Neural crest cell (in vitro differentiated cells): ENCODE data around the gene MBOAT1. TPM values are rescaled to one million over a fixed set of nuclear protein-coding genes. Genes with fewer than 3 reads are reported as not detected.
A peak's percentile ranks its signal among the peaks of the same experiment; 100 is the strongest.

Experiments used
- DNase-seq: peaks from one replicate; pipeline ENCODE4 v3.0.0; 2021; ENCODE audit warnings: low read depth, mixed read lengths, low spot score
- H3K27ac Mint-ChIP-seq: one replicate; pipeline ENCODE4 v1.8.0; 2021; ENCODE audit warnings: mild to moderate bottlenecking, mixed read lengths; ENCODE audit not compliant: unreplicated experiment
- H3K27me3 Mint-ChIP-seq: 2 replicates; pipeline ENCODE4 v1.8.0; 2021; ENCODE audit warnings: low read depth, mild to moderate bottlenecking, mixed read lengths
- H3K36me3 Mint-ChIP-seq: 2 replicates; pipeline ENCODE4 v1.8.0; 2021; ENCODE audit warnings: low read depth, mild to moderate bottlenecking, mixed read lengths
- H3K4me1 Mint-ChIP-seq: 2 replicates; pipeline ENCODE4 v1.8.0; 2021; ENCODE audit warnings: mixed read lengths
- H3K4me3 Mint-ChIP-seq: one replicate; pipeline ENCODE4 v1.8.0; 2021; ENCODE audit warnings: mild to moderate bottlenecking, mixed read lengths
- H3K9me3 Mint-ChIP-seq: 2 replicates; pipeline ENCODE4 v1.8.0; 2021; ENCODE audit warnings: mixed read lengths
- total RNA-seq: library from RNA; stranded (reverse); gene quantifications from 2 replicates; pipeline ENCODE4 v1.2.1, GENCODE V29; 2021
- TF ChIP-seq, protein P1 (sequence below): fragments of 200-600 bp; sonication (generic); conservative IDR thresholded peaks from 2 replicates; pipeline ENCODE4 v1.5.0; 2021; ENCODE audit warnings: antibody characterized with exemption, mild to moderate bottlenecking

MBOAT1 gene
- total RNA-seq, 1 donor from 2014 or later, result 11.4 TPM

- H3K36me3 Mint-ChIP-seq, result no peaks in the 10 kb centered on the region
- no peaks in the 10 kb centered on the region for H3K27me3 Mint-ChIP-seq
- no peaks in the 10 kb centered on the region for H3K9me3 Mint-ChIP-seq
- no peak overlapping the region for H3K27ac Mint-ChIP-seq
- TF ChIP-seq, protein P1, sequence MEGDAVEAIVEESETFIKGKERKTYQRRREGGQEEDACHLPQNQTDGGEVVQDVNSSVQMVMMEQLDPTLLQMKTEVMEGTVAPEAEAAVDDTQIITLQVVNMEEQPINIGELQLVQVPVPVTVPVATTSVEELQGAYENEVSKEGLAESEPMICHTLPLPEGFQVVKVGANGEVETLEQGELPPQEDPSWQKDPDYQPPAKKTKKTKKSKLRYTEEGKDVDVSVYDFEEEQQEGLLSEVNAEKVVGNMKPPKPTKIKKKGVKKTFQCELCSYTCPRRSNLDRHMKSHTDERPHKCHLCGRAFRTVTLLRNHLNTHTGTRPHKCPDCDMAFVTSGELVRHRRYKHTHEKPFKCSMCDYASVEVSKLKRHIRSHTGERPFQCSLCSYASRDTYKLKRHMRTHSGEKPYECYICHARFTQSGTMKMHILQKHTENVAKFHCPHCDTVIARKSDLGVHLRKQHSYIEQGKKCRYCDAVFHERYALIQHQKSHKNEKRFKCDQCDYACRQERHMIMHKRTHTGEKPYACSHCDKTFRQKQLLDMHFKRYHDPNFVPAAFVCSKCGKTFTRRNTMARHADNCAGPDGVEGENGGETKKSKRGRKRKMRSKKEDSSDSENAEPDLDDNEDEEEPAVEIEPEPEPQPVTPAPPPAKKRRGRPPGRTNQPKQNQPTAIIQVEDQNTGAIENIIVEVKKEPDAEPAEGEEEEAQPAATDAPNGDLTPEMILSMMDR, result no peak
- H3K4me3 Mint-ChIP-seq, result no peak overlapping the region
- no peak for DNase-seq
- peaks cover 5% of the 10 kb centered on the region for H3K4me1 Mint-ChIP-seq
Measured at GRCh38 chr6:20129290-20130088, 82.8 kb downstream of the MBOAT1 start.

DNA sequence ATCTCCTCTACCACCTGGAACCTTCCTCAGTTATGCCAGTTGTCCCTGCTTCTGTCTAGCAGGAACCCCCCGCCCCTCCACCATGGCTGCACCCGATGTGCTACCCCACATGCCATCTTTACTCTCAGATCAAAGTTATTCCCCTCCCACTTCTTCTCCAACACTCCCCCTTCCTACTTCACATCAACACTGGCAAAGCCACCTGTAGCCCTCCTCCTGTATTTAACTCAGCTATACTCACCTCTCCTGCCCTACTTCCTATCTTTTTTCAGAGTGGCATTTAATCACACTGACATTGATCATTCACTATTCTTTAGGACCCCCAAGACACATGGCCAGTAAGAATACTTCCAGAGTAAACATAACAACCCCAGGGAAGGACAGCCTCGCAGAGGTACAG is 84.3 kb downstream of the MBOAT1 start:
- H3K36me3 Mint-ChIP-seq, result no peaks in the 10 kb centered on the region
- H3K27me3 Mint-ChIP-seq, result no peaks in the 10 kb centered on the region
- peaks cover 5% of the 10 kb centered on the region for H3K4me1 Mint-ChIP-seq
- TF ChIP-seq, protein P1, result no peak
- H3K9me3 Mint-ChIP-seq, result no peaks in the 10 kb centered on the region
- H3K4me3 Mint-ChIP-seq, result no peak overlapping the region
- no peak overlapping the region for H3K27ac Mint-ChIP-seq
- DNase-seq, result no peak

DNA sequence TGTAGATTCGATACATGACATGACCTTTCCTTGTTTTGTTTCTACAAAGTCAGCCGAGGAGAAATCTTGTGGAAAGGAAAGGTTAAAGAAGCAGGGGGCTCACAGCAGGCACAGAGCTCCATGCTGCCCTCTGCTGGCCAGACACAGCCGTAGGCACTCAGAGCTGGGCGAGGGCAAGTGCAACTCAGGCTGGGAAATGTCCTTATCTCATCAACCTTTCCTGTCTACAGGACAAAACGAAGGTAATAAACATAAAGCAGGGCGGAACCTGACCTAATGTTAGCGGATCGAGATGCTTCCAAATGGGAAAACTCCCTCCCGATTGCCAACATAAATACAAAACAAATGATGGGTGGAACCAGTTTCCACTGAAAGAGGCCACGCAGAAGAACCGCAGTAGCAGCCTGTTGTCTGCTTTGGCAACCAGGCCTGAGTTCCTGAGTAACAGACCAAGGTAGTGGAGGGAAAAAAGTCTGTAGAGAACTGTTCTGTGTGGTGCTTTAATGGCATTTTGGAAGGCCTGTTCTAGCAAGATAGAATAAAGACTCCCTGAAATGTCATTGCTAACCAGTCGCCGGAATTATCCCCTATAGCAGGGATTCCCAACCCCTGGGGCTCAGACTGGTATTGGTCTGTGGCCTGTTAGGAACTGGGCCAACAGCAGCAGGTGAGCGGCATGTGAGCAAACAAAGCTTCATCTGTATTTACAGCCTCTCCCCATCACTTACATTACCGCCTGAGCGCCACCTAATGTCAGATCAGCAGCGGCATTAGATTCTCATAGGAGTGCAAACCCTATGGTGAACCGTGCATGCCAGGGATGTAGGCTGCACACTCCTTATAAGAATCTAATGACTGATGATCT is 85.2 kb downstream of the MBOAT1 start:
- H3K27ac Mint-ChIP-seq, result no peak overlapping the region
- H3K9me3 Mint-ChIP-seq, result no peaks in the 10 kb centered on the region
- H3K36me3 Mint-ChIP-seq, result no peaks in the 10 kb centered on the region
- no peaks in the 10 kb centered on the region for H3K27me3 Mint-ChIP-seq
- DNase-seq, result peak; percentile 76
- TF ChIP-seq, protein P1, result peak; percentile 92
- H3K4me3 Mint-ChIP-seq, result no peak overlapping the region
- H3K4me1 Mint-ChIP-seq, result peaks cover 5% of the 10 kb centered on the region

DNA sequence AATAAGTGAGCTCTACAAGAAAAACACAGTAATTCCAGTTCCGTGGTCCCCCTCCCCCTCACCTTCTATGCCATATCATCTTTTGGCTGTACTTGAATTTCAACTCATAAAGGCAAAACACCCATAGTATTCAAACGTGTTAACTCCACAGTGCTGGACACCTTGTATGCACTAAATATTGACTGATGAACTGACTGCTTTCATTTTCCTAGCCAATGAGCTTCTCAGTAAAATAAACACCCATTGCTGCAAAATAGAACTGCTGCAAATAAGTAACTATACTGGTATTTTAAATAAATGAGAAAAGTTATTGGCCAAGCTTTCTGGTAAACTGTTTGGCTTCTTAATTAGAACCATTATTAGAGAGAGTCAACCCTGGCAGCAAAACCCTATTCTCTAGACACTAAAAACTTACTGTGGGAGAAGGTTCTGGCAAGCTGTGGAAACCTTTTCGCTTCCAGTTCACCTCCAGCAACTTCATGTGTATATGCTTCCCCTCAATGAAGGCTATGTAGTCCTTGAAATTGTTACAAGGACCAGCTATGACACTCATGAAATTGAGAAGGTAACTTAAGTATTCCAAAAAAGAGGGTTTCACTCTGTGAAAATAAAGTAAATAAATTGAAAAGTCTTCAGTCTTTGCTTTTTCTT is 86.0 kb downstream of the MBOAT1 start:
- Mint-ChIP-seq H3K4me3 (no peak overlapping the region), H3K27me3 (no peaks in the 10 kb centered on the region), H3K4me1 (peaks cover 5% of the 10 kb centered on the region), H3K9me3 (no peaks in the 10 kb centered on the region), H3K27ac (no peak overlapping the region), H3K36me3 (no peaks in the 10 kb centered on the region)
- TF ChIP-seq, protein P1, result no peak
- DNase-seq, result no peak

DNA sequence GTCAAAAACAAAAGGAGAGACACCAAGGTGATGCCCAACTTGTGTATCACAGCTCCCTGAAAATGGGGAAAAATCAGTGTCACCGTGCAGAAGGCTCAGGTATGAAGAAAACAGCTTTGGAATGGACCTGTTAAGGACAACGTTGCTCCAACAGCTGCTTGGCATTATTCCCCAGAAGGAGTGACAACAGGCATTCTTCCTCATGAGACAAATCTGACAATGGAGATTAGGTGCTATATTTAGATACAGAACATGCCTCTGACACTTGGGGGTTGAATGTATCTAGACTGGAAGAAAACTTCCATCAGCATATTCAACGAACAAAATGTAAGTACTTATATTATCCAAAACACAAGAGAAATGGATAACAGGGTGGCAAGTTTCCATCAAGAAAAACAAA is 87.7 kb downstream of the MBOAT1 start:
- Mint-ChIP-seq H3K4me1 (peaks cover 5% of the 10 kb centered on the region), H3K27me3 (no peaks in the 10 kb centered on the region), H3K4me3 (no peak overlapping the region), H3K36me3 (no peaks in the 10 kb centered on the region), H3K9me3 (no peaks in the 10 kb centered on the region), H3K27ac (no peak overlapping the region)
- DNase-seq, result no peak
- TF ChIP-seq, protein P1, result no peak
